Neural progenitor cell (in vitro differentiated cells): ENCODE results near the gene COL20A1.
A peak's percentile ranks its signal among the peaks of the same experiment; 100 is the strongest.

Experiments used
- CTCF ChIP-seq: fragments of 200-600 bp; sonication (generic); IDR thresholded peaks from 2 replicates; pipeline ENCODE4 v1.5.1; 2017; ENCODE audit warnings: antibody characterized with exemption, mild to moderate bottlenecking
- EZH2phosphoT487 ChIP-seq: fragments of 200-600 bp; sonication (generic); IDR thresholded peaks from 2 replicates; pipeline ENCODE4 v1.6.1; 2017; ENCODE audit warnings: antibody characterized with exemption

- peak; percentile 20 for TF ChIP-seq CTCF
- TF ChIP-seq EZH2phosphoT487 = no peak
Measured at GRCh38 chr20:63377256-63377941, 84.4 kb downstream of the COL20A1 start.
